NCI-H526 treated with DMSO at 0.1 percent for 48 hours (cell line): ENCODE data around the gene CWC25.
"Not testable (repeated sequence)": the region's sequence is repeated elsewhere in the genome, so short reads cannot be mapped to it uniquely, and the experiment has no call there.

Source experiments
- DNase-seq: peaks from one replicate; lab custom pipeline; 2025; lab: John Stamatoyannopoulos, UW

The CWC25 gene

DNA sequence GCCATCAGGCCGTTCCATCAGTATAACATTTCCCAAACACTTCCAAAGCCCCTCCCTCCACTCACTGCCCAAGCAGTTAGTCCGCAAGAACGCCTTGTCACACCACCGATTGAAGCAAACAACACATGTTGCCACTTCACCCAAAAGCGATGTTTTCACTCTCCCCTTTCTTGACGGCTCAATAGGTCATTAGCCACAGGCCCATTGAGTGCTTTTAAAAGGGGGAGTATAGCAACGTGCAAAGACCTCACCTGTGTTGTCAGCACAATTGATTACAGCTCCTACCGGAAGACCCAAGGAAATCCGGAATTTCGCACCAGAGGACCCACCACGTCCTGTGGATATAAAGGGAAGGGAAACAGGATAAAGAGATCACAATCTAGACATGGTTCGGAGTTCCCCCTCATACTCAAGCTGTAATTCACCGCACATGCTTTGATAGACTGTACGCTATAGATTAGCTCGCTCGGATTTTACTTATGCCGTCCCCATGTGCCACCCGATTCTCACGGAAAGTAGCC lies 27.7 kb upstream of the CWC25 start:
- no peak for DNase-seq

DNA sequence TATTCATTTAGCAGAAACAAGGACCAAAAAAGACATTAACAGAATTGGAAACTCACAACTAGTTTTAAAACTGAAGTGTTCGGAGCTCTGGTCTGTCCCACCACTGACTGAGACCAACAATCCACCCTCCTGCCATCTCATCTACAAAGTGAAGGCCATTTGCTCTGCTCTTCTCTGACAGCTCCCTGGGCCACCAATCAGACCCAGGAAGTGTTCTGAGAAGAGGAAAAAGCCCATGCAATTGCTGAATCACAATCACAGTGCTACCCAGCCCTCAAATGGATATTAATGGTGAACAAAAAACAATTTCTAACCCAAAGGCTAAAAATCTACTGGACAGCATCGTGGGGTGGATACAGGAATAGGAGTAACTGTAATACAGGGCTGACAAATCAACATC lies 26.3 kb upstream of the CWC25 start:
- no peak for DNase-seq

DNA sequence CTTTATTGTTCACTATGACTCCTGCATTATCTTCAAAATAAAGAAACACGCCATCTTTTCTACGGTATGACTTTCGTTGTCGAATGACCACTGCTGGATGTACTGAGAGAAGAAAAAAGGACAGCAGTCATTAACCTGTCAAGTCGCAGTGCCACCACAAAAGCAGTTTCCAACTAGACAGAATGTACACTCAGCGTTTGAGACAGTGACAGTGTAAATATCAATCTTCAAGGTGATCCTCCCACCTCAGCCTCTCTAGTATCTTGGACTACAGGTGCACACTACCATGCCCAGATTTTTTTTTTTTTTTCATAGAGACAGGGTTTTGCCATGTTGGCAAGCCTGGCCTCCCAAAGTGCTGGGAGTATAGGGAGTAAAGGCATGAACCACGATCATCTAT lies 25.3 kb upstream of the CWC25 start:
- no peak for DNase-seq

DNA sequence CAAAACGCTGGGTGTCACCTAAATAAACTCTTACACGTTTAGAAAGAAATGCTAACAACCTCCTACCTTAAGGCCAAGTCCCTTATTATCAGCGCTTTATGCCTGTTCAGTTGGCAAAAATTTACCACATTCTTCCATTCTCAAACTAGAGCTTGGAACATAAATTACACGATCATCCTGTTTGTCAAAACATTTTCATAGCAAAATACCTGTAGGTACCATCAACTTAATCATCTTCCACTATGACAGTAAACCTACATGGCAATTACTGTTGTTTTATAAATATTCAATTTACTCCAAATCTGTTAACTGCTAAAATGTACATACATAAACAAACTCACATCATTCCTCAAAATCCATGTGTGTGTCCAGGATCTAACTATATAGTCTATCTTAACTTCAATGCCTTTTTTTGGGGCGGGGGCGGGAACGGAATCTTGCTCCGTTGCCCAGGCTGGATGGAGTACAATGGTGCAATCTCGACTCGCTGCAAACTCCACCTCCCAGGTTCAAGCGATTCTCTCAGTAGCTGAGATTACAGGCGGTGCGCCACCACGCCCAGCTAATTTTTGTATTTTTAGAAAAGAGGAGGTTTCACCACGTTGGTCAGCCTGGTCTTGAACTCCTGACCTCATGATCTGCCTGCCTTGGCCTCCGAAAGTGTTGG lies 24.0 kb upstream of the CWC25 start:
- no peak for DNase-seq

DNA sequence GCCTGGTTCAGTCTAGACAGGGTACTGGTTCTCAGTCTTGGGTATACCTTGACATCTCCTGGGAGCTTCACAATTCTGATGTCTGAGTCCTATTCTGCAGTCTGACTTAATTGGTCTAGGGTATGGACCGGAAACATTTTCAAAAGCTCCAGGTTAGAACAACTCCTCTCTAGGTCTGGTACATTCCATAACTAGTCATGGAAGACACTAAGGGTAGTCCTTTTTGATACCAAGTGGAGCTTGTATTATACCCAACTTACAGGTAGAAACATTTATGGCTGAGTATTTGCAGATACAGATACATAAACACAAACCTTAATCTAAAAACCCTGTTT lies 23.4 kb upstream of the CWC25 start:
- no peak for DNase-seq

DNA sequence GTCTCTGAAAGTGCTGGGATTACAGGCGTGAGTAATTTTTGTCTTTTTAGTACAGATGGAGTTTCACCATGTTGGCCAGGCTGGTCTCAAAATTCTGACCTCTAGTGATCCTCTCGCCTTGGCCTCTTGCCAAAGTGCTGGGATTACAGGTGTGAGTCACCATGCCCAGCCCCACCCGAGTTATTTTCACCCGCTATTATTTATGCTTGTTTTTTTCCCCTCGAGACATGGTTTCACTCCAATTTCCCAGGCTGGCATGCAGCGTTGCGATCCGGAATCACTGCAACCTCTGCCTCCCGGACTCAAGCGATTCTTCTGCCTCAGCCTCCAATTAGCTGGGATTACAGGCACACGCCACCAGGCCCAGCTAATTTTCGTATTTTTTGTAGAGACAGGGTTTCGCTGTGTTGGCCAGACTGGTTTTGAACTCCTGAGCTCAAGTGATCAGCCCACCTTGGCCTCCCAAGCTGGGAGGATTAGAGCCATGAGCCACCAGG lies 19.2 kb upstream of the CWC25 start:
- DNase-seq, result no peak

DNA sequence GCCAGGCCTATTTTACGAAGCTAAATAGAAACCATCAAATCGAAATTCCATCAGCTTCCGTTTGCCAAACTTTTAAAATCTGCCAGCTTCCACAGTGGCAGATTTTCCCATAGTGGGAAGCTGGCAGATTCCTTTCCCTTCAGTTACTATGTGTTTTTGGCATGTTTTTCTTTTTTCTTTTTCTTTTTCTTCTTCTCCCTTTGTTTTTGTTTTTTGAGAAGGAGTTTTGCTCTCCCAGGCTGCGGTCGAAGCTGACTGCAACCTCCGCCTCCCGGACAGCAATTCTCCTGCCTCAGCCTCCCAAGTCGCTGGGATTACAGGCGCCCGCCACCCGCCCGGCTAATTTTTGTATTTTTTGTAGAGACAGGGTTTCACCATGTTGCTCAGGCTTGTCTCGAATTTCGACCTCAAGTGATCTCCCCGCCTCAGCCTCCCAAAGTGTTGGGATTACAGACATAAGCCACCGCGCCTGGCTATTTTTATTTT lies 684 bp upstream of the CWC25 start:
- no peak for DNase-seq

DNA sequence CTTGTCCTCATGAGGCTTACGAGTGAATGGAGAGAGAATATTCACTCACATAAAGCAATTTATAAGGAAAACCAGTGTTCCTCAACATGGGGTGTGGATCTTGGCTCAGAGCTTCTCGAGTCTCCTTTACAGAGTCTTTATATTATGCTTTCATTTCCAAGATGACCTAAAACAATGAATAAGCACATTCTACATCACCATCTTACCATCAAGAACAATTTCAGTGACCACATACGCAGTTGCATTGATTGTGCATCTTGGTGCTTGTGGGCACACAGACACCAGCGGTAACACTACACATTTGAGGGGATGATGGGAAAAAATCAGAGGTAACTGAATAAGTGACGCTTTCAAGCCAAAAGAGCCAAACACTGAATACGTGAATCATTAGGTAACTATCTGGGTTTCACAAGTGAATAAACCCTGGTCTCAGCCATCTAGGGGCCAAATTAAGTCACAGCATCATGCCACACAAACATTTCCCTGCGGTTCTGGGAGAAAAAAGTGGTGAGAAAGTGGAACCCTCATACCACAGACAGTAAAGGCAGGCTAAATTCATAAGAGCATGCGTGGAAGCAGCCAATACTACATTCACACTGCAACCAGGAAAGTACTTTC lies 9.4 kb downstream of the CWC25 start:
- no peak for DNase-seq

DNA sequence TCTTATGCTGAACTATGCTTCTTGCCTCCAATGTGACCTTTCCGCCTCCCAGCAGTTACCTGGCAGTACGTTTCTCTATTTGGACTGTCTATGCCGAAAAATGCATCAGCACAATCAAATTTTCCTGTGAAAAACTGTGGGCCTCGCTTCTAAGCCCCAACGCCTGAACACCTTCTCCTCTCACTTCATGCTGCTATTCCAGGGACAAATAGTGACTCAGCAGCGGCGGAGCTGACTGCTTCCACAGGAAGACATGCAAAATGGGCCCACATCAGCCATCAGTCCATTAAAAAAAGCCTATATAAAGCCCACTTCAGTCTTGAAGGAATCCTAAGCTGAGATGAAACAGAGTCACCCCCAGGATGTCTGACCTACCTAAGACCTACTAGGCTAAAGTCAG lies 15.3 kb downstream of the CWC25 start:
- DNase-seq, result no peak

DNA sequence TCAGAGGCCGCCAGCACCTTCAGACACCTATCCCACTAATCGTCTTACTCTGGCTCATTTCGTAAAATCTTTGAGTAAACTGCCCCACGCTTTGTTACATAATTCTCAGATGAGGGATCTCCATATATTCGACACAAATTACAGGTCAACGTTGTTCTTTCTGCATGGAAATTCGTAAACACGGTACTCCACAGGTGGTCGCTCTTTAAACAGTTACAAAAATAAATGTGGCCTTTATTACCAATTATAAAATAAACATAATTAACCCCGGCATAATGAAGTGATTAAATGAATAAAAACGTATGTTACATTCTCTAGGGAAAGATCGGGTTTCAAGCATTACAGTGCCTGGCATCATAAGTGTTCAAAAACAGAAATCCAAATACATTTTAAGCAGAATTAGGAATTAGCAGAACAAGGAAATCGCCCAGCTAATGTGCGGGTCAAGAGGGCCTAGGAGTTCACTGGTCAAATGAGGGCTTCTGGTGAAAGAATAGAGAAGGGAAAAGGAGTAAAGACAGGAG lies 24.8 kb downstream of the CWC25 start:
- no peak for DNase-seq

DNA sequence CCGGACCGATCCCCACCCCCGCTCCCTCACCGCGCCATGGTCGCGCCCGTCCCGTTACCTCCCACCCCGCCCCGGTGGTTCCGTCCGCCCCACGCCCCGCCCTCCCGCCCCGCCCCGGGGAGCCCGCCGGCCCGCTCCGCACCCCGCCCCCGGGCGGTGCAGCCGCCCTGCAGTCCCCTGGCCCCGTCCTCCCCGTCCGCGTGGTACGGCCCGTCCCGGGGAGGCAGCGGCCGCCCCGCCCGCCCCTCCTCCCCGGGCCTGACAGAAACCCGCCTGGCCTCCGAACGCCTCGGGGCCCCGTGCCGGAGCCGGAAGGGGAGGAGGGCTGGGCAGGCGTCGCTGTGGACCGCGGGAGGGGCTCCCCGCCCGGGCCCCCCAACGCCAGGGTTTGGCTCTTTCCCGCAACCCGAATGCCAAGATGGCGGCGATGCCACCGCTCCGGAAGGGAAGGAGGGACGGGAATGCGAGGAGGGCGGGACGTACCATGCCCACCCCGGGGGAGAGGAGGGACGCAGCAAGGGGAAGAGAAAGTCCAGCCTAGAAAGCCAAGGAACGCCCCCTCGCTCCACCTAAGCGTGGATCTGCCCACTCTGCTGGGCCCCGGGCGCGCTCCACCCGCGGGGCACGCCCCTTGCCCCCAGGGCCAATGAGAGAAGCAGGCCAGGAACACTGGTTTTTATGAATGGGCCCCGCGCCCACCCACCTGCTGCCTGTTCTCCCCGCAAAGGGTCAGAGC lies 25.5 kb downstream of the CWC25 start, which contains the start of gene PIP4K2B:
Gene PIP4K2B (minus strand): TSS at position 56 of the 736 bp plus-strand sequence. CDS start 132 bp downstream, outside the sequence.
- DNase-seq, result peak; percentile 96

DNA sequence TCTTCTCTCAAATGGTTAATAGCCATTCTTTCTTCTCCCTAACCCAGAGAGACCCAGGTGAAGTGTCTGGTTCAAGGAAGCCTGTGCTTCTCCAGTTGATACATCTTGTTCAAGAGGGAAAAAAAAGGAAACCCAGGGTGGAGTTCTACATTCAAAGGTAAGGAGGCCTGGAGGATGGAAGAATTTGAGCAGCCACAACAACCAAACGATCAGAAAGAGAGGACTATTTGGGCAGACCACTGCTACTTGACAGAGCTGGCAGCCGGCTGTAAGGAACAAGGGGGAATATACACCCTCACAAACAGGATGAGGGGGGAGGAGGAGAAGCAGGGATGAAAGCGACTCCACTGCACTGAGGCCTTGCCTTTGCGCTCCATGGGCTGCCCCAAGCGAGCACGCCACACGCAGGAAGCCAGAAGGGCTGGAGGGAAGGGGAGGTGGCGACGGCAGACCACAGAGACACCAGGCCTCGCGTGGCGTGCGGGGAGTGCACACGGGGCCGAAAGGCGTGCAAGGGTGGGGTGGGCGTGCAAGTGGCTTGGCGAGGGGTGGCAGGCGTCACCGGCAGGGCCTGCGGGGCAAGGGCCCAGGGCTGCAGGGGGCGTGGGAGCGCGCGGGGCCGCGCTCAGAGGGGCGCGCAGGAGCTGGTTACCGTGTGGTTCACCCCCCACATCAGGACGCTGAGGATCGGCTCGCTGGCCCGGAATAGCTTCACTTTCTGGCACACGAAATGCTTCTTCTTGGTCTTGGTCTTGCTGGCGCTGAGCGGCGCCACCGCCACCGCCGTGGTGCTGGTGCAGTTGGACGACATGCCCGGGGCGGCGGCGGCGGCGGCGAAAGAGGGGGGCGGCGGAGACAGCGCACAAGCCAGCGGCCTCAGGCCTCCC lies 26.3 kb downstream of the CWC25 start:
- DNase-seq, result peak; percentile 60

DNA sequence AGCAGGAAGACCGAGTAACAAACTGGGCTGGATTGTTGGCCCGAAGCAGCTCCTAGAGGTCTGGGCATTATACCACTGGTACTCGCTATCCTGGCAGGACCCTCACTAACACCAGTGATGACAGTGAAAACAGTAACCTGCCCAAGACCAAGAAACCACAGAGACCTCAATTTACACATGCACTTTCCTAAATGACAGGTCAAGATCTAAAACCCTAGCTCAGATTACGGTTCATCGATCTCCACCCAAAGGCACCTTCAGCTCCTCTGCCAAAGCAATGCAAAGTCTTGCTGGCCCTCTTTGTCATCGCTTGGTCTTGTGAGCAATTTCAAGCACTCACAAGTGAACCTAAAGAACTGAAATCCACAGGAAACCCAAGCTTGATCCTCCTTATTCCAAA lies 27.3 kb downstream of the CWC25 start:
- DNase-seq, result no peak

DNA sequence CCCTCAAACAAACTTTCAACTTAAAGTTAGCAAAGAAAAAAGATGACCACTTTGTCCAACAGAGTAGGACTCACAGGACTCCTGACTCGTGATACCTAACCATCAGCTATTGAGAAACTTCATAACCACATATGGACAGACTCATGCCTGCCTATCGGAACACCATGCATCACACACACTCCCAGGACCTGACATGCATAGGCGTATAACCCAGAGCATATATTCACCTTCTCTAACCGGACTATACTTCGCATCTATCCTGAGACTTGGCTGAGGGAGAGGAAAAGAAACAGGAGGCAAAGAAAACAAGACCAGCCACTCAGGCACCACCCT lies 28.0 kb downstream of the CWC25 start:
- DNase-seq, result no peak

DNA sequence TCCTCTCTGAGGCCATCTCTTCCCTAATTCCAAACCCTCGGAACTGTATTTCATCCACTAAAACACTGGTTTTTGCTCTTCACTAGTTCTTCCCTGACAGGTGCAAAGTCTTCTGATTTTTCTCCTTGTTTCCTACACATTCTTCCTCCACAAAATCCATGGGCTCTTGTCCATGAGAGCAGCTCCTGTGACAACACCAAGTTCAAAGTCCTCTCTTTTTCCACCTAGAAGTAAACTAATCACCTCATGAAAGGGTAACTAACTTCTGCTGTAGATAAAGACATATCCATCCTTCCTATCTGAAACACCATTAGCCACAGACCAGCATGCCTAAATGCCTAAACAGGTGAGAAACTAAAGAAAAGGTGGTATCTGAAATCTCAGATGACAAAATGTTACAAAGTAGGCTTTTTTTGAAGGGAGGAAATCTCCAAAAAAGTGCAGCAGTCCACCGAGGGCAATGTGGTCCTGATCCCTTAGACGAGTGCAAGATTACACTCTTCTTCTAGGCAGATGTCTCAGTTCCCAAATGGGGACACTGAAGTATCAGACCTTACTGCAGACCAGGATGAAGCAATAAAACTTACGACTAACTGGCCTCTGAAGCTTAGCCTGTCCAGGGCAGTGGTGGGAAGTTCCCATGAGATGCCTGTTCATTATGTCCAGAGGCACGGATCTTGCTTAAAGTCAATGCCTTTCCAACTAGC lies 28.5 kb downstream of the CWC25 start:
- DNase-seq, result no peak

DNA sequence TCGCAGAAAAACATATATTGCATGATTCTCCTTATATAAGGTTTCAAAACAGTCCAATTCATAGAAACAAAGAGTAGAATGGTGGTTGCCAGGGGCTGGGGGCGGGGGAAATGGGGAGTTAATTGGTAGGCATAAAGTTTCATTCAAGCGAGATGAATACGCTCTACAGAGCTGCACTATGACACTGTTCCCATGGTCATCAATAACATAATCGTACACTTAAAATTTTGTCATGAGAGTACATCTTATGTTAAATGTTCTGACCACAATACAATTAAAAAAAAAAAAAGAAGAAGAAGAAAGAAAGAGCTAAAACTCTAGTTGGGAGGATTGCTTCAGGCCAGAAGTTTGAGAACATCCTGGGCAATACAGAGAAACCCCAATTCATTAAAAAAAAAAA lies 30.9 kb downstream of the CWC25 start:
- DNase-seq, result no peak

DNA sequence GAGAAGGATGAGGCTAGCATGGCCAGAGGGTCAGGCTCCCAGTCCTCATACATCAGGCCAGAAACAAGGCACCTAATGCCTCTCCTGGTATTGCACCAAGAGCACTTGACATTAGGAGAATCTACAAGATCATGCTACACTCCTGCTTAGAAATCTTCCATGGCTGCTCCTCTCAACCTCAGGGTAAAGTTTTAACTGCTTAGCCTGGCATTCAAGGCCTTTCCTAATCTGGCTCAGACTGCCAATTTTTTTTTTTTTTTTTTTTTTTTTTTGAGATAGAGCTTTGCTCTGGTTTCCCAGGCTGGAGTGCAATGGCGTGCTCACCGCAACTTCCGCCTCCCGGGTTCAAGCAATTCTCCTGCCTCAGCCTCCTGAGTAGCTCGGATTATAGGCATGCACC lies 34.0 kb downstream of the CWC25 start:
- DNase-seq, result no peak

DNA sequence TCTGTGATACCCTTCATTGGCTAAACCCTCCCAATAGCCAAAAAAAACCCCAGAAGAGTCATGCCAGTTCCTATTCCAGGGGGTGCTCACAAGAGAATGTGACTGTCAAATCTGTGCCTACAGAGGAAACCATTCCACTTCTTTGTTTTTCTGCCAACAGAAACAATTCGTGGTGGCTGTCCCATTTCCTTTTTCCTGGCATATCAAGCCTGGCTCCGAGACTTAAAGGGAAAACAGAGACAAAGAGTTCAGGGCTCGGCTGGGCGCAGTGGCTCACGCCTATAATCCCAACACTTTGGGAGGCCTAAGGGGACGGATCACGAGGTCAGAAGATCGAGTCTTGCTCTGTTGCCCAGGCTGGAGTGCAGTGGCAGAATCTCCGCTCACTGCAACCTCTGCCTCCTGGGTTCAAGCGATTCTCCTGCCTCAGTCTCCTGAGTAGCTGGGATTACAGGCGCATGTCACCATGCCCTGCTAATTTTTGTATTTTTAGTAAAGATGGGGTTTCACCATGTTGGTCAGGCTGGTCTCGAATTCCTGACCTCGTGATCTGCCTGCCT lies 34.9 kb downstream of the CWC25 start:
- DNase-seq, result not testable (repeated sequence)

DNA sequence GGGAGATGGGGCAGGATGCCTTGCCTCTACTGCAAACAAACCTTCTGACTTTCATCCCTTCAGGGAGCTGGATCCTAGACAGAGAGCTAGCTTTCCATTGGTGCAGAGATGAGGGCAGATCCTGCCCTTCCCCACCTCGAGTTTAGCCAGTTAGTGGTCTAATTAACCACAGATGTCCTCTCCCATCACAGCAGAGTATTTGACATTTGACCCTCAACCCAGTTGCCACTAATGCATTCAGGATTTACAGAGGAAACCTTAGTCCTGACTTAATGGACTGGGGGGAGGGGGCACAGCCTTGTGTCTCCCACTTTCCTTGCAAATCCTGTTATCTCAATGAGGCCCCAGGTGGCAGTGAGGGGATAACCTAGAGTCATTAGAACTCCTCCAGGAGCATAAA lies 35.9 kb downstream of the CWC25 start:
- no peak for DNase-seq

DNA sequence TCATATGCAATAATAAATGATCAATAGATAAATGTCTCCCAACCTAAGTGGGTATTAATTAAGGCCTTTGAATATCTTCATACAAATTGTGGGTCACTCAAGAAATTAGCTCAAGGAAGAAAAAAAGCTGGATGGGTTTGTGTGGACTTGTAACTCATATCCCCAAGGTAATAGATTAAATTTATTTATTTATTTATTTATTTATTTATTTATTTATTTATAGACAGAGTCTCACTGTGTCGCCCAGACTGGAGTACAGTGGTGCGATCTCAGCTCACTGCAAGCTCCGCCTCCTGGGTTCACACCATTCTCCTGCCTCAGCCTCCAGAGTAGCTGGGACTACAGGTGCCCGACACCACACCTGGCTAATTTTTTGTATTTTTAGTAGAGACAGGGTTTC lies 37.1 kb downstream of the CWC25 start:
- not testable (repeated sequence) for DNase-seq

DNA sequence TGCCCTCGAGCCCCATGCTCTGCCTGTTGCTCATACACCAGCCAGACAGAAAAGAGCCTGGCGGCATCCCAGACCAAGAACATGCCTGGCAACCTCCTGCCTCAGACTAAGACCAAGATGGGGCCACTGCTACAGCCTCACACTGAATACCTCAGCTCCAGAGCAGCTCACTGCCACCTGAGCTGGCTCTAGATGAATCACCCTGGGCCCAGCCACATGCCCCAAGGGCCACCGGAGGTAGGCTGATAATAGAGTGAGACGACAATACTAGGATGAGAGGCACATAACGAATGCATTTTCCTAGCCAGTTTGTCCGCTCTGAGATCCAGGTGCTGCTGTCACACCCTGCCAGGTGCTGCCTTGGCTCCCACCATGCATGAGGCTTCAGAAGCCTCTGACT lies 38.7 kb downstream of the CWC25 start:
- no peak for DNase-seq
